ENCODE measurements around the gene RANGRF. TPM values are rescaled to one million over a fixed set of nuclear protein-coding genes. Genes with fewer than 3 reads are reported as not detected.

Gene RANGRF
- total and polyA plus RNA-seq, 3 donors from 2014 or later = 37.5 to 163 (median 43.0) TPM

- Histone ChIP-seq H3K4me3 (no peak overlapping the region), H3K27me3 (no peaks in the 10 kb centered on the region), H3K36me3 (ENCODE audit: low read depth, missing control alignments) (no peaks in the 10 kb centered on the region), H3K9me3 (no peaks in the 10 kb centered on the region), H3K4me1 (peaks cover 6% of the 10 kb centered on the region), H3K27ac (no peak overlapping the region)
- TF ChIP-seq POLR2A (IDR thresholded peaks at IDR 0.05) = no peak
- TF ChIP-seq CTCF (IDR thresholded peaks at IDR 0.05) = no peak
- peak; percentile 61 for DNase-seq
- intact Hi-C loops (cut with DNase I; ENCODE audit: low total_unique reads) = no loop called here
- 39 to 58% methylated on average over 5 to 6 of the region's 6 CpGs for WGBS, 2 donors
Observed at GRCh38 chr17:8320990-8321389, 32.5 kb downstream of the RANGRF start.

- Histone ChIP-seq H3K4me1 (peaks cover 6% of the 10 kb centered on the region), H3K27me3 (no peaks in the 10 kb centered on the region), H3K27ac (no peak overlapping the region), H3K4me3 (no peak overlapping the region), H3K36me3 (ENCODE audit: low read depth, missing control alignments) (no peaks in the 10 kb centered on the region), H3K9me3 (no peaks in the 10 kb centered on the region)
- WGBS, 2 donors = 83 to 87% methylated on average over 1 to 8 of the region's 8 CpGs
- TF ChIP-seq POLR2A (IDR thresholded peaks at IDR 0.05) = no peak
- no peak for TF ChIP-seq CTCF (IDR thresholded peaks at IDR 0.05)
- DNase-seq = no peak
- intact Hi-C loops (cut with DNase I; ENCODE audit: low total_unique reads) = no loop called here
Observed at GRCh38 chr17:8322061-8322460, 33.6 kb downstream of the RANGRF start.

- no peak for DNase-seq
- TF ChIP-seq CTCF (IDR thresholded peaks at IDR 0.05) (no peak), POLR2A (IDR thresholded peaks at IDR 0.05) (no peak)
- Histone ChIP-seq H3K27ac (no peak overlapping the region), H3K4me3 (no peak overlapping the region), H3K9me3 (no peaks in the 10 kb centered on the region), H3K27me3 (no peaks in the 10 kb centered on the region), H3K36me3 (ENCODE audit: low read depth, missing control alignments) (no peaks in the 10 kb centered on the region), H3K4me1 (peaks cover 6% of the 10 kb centered on the region)
- WGBS, 2 donors = 75 to 81% methylated on average over 5 of the region's 5 CpGs
- intact Hi-C loops (cut with DNase I; ENCODE audit: low total_unique reads) = no loop called here
Observed at GRCh38 chr17:8324132-8324531, 35.7 kb downstream of the RANGRF start.

GRCh38 chr17:8324923-8325322 lies 36.5 kb downstream of the RANGRF start:
- H3K4me3 ChIP-seq = no peak overlapping the region
- intact Hi-C loops (cut with DNase I; ENCODE audit: low total_unique reads) = no loop called here
- H3K27ac ChIP-seq = no peak overlapping the region
- H3K36me3 ChIP-seq (ENCODE audit: low read depth, missing control alignments) = no peaks in the 10 kb centered on the region
- DNase-seq = no peak
- no peaks in the 10 kb centered on the region for H3K9me3 ChIP-seq
- 84% methylated on average over 5 of the region's 5 CpGs for WGBS, 2 donors
- no peak for TF ChIP-seq CTCF (IDR thresholded peaks at IDR 0.05)
- H3K27me3 ChIP-seq = no peaks in the 10 kb centered on the region
- peaks cover 6% of the 10 kb centered on the region for H3K4me1 ChIP-seq

- Histone ChIP-seq H3K27me3 (no peaks in the 10 kb centered on the region), H3K36me3 (ENCODE audit: low read depth, missing control alignments) (no peaks in the 10 kb centered on the region), H3K27ac (no peak overlapping the region), H3K4me1 (peaks cover 6% of the 10 kb centered on the region), H3K4me3 (peak overlapping the region; percentile 51 to 56), H3K9me3 (no peaks in the 10 kb centered on the region)
- DNase-seq = peak; percentile 36
- TF ChIP-seq POLR2A (IDR thresholded peaks at IDR 0.05) = no peak
- no peak for TF ChIP-seq CTCF (IDR thresholded peaks at IDR 0.05)
- intact Hi-C loops (cut with DNase I; ENCODE audit: low total_unique reads) = no loop called here
- 4 to 8% methylated on average over 18 to 48 of the region's 48 CpGs for WGBS, 2 donors
Observed at GRCh38 chr17:8326511-8327302, 38.2 kb downstream of the RANGRF start.
